Measurements from ENCODE around the gene CCDC188. TPM values are rescaled to one million over a fixed set of nuclear protein-coding genes. Genes with fewer than 3 reads are reported as not detected.

The CCDC188 gene
- total and polyA plus RNA-seq, 2 of the 4 experiments (the other 2 are of a cell fraction) = 0.10 TPM; not detected in 1

DNA sequence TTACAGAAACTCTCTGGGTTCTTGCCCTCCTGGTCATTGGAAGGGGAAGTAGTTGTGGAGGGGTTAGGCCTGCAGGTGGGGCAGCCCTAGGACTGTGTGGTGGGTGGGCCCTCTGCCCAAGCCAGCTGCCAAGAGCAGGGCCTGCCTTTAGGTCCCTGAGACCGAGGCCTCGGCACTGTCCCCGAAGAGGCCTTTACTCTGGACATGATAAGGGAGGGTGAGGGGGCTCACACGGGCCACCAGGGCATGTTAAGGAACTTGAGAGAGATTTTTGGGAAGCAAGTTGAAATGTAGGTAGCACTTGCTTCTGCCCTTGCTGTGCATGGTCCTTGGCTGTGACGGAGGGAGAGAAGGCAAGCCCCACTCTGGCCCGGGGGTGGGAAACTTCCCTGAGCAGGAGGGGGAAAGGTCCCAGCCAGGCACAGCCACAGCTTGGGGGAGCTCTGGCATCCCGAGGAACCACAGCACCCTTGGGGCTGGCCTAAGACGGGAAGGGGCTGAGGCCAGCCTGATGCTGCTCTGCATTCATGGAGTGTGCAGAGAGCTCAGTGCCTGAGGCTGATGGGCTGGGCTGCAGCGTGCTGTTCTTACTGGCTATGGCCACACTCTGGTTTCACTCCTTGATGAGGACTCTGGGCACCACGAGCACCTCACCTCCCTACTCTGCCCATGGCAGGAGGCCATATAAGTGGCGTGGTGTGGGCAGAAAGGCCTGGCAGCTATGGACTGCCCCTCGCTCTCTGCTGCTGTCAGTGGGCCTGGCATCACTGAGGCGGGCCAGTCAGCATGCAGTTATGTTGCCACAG, 42.7 kb downstream of the CCDC188 start:
- H3K79me1 ChIP-seq (ENCODE audit: low read depth in 1 of 2, low read length in 2 of 2) = peaks cover 8 to 40% of the 10 kb centered on the region in 2 experiments
- H3K36me3 ChIP-seq (ENCODE audit: control insufficient read depth, insufficient read depth, low read length) = peaks cover 80% of the 10 kb centered on the region
- H3K18ac ChIP-seq (ENCODE audit: low read depth, low read length) = no peak overlapping the region
- H3K4me2 ChIP-seq (ENCODE audit: low read depth, low read length) = no peak overlapping the region
- no TSS peak for BruUV-seq (replicated peaks)
- no peak overlapping the region for H4K91ac ChIP-seq (ENCODE audit: insufficient read depth, low read depth, low read length)
- no peak overlapping the region for H4K8ac ChIP-seq (ENCODE audit: low read depth in 2 of 2, low read length in 2 of 2)
- no peak for ATAC-seq (ENCODE audit: low read depth)
- peak overlapping the region; percentile 10 for H2AK9ac ChIP-seq (replicated peaks; ENCODE audit: low read depth, low read length, poor library complexity)
- no peak overlapping the region for H2BK15ac ChIP-seq (ENCODE audit: low read depth, low read length)
- no peaks in the 10 kb centered on the region for H3K9me1 ChIP-seq (ENCODE audit: insufficient read depth, low read length)
- ChIA-PET CTCF (no interaction called here), POLR2A (ENCODE audit: unreplicated experiment) (no interaction called here)
- TF ChIP-seq MAZ (IDR thresholded peaks at IDR 0.05; ENCODE audit: borderline replicate concordance, low read depth, low read length) (no peak), MXI1 (IDR thresholded peaks at IDR 0.05; ENCODE audit: borderline replicate concordance, low read depth, low read length) (no peak), CTCF (conservative IDR thresholded peaks at IDR 0.05; ENCODE audit: low read depth, low read length) (no peak), NFE2L2 (IDR thresholded peaks at IDR 0.05; ENCODE audit: low read depth, low read length) (no peak), FOS (IDR thresholded peaks at IDR 0.05; ENCODE audit: low read depth, low read length) (no peak), USF2 (IDR thresholded peaks at IDR 0.05; ENCODE audit: low read depth, low read length) (no peak)
- no peaks in the 10 kb centered on the region for H3K27me3 ChIP-seq (ENCODE audit: control insufficient read depth, insufficient read depth, low read length)
- no peak overlapping the region for H3K14ac ChIP-seq (replicated peaks; ENCODE audit: low read depth, low read length)
- no peak overlapping the region for H3K4ac ChIP-seq (ENCODE audit: low read depth, low read length)
- H2BK5ac ChIP-seq (ENCODE audit: low read depth, low read length, poor library complexity, severe bottlenecking) = no peak overlapping the region
- no peak overlapping the region for H3K27ac ChIP-seq (ENCODE audit: insufficient read depth, low read length)
- H3K23ac ChIP-seq (ENCODE audit: low read depth, low read length) = no peak overlapping the region
- H3K9ac ChIP-seq (ENCODE audit: low read depth, low read length) = no peak overlapping the region
- dilution Hi-C loops (cut with HindIII; ENCODE audit: low sequenced_read_pairs, unreplicated experiment) = no loop called here
- peaks cover 57% of the 10 kb centered on the region for H4K20me1 ChIP-seq (ENCODE audit: insufficient read depth, low read length)
- H4K5ac ChIP-seq (ENCODE audit: low read depth, low read length) = no peak overlapping the region
- H3K56ac ChIP-seq (ENCODE audit: extremely low read depth, insufficient read depth, low read length) = no peak overlapping the region
- no peak overlapping the region for H2AK5ac ChIP-seq (ENCODE audit: low read depth, low read length)
- no peak overlapping the region for H3K4me3 ChIP-seq (ENCODE audit: insufficient read depth, low read depth, low read length)
- intact Hi-C loops (cut with micrococcal nuclease) = no loop called here
- H2AFZ ChIP-seq (replicated peaks; ENCODE audit: low read length, poor library complexity) = peak overlapping the region; percentile 15
- 96% methylated on average over 8 of the region's 13 CpGs; no CpG with 5 or more reads in 1 of the 2 experiments for WGBS, 2 experiments (ENCODE audit: extremely low coverage in 2 of 2, insufficient read length in 1 of 2)
- in situ Hi-C loops (cut with MboI; ENCODE audit: low sequenced_read_pairs) = no loop called here
- H2BK120ac ChIP-seq (ENCODE audit: low read depth, low read length) = no peak overlapping the region
- no peaks in the 10 kb centered on the region for H3K9me3 ChIP-seq (ENCODE audit: control insufficient read depth, insufficient read depth, low read length)
- no peak for DNase-seq
- no peaks in the 10 kb centered on the region for H3K4me1 ChIP-seq (ENCODE audit: control insufficient read depth, insufficient read depth, low read length)
- no peak overlapping the region for H2BK20ac ChIP-seq (ENCODE audit: low read depth, low read length)
